RWPE2 (cell line): ENCODE data around the gene NDUFS8.

Experiments
- ATAC-seq: fragments of 200-7000 bp; cut with Tn5 transposase; 3 replicates; pipeline ENCODE4 v1.9.1; 2021; ENCODE audit warnings: low read depth
- DNase-seq: peaks from one replicate; pipeline ENCODE4 v3.0.0-alpha.2; 2020; ENCODE audit warnings: low spot score
- H3K27ac ChIP-seq: fragments of 450-650 bp; 2 replicates; pipeline ENCODE4 v1.5.1; 2017; ENCODE audit warnings: mild to moderate bottlenecking; ENCODE audit not compliant: poor library complexity, severe bottlenecking
- H3K27me3 ChIP-seq: fragments of 250-450 bp; sonication (Bioruptor Pico); 2 replicates; pipeline ENCODE4 v1.5.1; 2021; ENCODE audit warnings: mild to moderate bottlenecking, moderate library complexity; ENCODE audit not compliant: insufficient read depth, poor library complexity, severe bottlenecking
- H3K36me3 ChIP-seq: fragments of 250-450 bp; sonication (Bioruptor Pico); 2 replicates; pipeline ENCODE4 v1.5.1; 2020; ENCODE audit warnings: low read depth, mild to moderate bottlenecking, moderate library complexity
- H3K4me1 ChIP-seq: fragments of 250-450 bp; sonication (Bioruptor Pico); 2 replicates; pipeline ENCODE4 v1.5.1; 2021; ENCODE audit warnings: mild to moderate bottlenecking, moderate library complexity; ENCODE audit not compliant: insufficient read depth, poor library complexity, severe bottlenecking
- H3K4me3 ChIP-seq: fragments of 250-450 bp; sonication (Bioruptor Pico); 2 replicates; pipeline ENCODE4 v1.5.1; 2021; ENCODE audit warnings: mild to moderate bottlenecking, moderate library complexity; ENCODE audit not compliant: severe bottlenecking
- H3K9me3 ChIP-seq: fragments of 250-450 bp; sonication (Bioruptor Pico); 2 replicates; pipeline ENCODE4 v1.5.1; 2021; ENCODE audit warnings: mild to moderate bottlenecking, moderate library complexity; ENCODE audit not compliant: severe bottlenecking
- TF ChIP-seq, protein P1 (sequence below): fragments of 450-650 bp; IDR thresholded peaks from one replicate; pipeline ENCODE4 v1.5.1; 2017; ENCODE audit warnings: mild to moderate bottlenecking, moderate library complexity; ENCODE audit not compliant: poor library complexity, severe bottlenecking

NDUFS8 gene

DNA sequence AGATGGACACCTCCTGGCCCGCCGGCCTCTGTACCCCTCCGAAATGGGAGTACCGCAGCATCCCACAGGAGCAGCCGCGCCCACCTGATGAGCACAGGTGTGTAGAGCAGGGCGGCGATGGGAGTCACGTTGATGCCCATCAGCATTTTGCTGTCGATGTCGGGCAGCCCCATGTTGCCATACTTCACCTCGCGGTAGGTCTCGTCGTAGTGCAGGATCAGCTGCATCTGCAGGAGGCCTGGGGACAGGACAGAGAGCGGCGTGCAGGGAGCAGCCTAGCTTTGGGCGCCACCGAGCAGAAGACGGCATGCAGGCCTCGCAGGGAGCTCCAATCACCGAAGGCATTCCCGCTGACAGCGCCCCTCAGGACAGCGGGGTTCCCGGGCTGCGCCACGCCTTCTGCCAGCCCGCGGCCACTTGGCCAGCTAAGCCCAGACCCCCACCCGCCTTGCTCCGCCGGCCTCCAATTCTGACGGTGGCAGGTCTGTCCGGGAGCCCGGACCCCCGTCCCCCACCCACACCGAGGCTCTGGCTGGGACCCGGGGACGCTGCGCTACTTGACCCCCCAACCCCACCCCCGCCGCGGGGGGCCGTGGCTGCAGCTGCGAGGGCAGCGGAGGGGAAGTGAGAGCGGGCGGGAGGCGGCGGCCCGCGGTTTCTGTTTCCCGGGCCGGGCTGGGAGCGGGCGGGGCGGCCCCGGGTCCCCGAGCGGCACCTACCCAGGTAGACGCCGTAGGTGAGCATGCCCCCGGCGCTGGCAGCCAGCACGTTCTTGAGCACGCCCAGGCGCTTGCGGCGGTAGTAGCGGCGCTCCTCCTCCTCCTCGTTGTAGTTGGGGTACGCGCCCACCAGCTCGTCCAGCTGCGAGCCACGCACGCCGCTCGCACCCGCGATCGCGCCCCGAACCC lies 27.3 kb upstream of the NDUFS8 start:
- TF ChIP-seq, protein P1, sequence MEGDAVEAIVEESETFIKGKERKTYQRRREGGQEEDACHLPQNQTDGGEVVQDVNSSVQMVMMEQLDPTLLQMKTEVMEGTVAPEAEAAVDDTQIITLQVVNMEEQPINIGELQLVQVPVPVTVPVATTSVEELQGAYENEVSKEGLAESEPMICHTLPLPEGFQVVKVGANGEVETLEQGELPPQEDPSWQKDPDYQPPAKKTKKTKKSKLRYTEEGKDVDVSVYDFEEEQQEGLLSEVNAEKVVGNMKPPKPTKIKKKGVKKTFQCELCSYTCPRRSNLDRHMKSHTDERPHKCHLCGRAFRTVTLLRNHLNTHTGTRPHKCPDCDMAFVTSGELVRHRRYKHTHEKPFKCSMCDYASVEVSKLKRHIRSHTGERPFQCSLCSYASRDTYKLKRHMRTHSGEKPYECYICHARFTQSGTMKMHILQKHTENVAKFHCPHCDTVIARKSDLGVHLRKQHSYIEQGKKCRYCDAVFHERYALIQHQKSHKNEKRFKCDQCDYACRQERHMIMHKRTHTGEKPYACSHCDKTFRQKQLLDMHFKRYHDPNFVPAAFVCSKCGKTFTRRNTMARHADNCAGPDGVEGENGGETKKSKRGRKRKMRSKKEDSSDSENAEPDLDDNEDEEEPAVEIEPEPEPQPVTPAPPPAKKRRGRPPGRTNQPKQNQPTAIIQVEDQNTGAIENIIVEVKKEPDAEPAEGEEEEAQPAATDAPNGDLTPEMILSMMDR: no peak
- ATAC-seq (peak; percentile 64), DNase-seq (peak; percentile 74)
- Histone ChIP-seq H3K4me3 (peak overlapping the region; percentile 42), H3K9me3 (no peaks in the 10 kb centered on the region), H3K36me3 (no peaks in the 10 kb centered on the region), H3K27ac (peak overlapping the region; percentile 35), H3K4me1 (no peaks in the 10 kb centered on the region), H3K27me3 (no peaks in the 10 kb centered on the region)

DNA sequence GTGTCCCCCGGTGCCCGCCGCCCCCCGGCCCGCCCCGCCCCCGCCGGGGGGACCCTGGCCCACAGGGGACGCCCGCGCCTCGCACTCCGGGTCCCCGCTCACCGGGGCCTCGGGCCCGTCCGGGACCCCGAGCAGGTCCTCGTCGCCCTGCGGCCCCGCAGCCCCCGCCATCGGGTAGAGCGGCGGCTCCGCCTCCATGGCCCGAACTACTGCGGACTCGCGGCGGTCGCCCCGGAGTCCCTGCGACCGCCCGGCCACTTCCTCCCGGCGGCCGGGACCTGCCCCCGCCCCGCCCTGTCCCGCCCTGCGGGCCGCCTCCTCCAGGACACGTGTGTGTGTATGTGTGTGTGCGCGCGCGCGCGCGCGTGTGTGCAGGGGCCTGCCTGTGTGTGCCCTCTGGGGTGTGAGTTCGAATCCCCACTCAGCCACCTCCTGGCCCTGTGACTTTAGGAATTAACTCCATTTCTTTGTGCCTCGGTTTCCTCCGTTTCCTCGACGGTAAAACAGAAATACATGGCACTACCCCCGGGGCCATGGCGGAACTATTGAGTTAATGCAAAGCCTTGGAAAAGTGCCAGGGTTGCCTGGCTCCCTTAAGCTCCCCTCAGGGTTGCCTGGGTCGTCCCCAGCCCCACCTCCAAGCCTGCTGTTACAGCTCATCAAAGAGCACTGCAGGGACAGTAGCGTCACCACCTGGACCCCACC lies 26.5 kb upstream of the NDUFS8 start, which contains the start of gene UNC93B1:
UNC93B1 (minus strand) TSS at position 252 of the 705 bp plus-strand sequence; CDS start at position 198, 54 bp downstream.
- ATAC-seq (peak; percentile 74), DNase-seq (peak; percentile 88)
- Histone ChIP-seq H3K4me3 (peak within 1 kb of the TSS; percentile 42), H3K36me3 (no peaks in the 10 kb centered on the region), H3K27ac (peak within 1 kb of the TSS; percentile 35), H3K9me3 (no peaks in the 10 kb centered on the region), H3K4me1 (peaks cover 7% of the 10 kb centered on the region), H3K27me3 (no peaks in the 10 kb centered on the region)
- TF ChIP-seq, protein P1: no peak

DNA sequence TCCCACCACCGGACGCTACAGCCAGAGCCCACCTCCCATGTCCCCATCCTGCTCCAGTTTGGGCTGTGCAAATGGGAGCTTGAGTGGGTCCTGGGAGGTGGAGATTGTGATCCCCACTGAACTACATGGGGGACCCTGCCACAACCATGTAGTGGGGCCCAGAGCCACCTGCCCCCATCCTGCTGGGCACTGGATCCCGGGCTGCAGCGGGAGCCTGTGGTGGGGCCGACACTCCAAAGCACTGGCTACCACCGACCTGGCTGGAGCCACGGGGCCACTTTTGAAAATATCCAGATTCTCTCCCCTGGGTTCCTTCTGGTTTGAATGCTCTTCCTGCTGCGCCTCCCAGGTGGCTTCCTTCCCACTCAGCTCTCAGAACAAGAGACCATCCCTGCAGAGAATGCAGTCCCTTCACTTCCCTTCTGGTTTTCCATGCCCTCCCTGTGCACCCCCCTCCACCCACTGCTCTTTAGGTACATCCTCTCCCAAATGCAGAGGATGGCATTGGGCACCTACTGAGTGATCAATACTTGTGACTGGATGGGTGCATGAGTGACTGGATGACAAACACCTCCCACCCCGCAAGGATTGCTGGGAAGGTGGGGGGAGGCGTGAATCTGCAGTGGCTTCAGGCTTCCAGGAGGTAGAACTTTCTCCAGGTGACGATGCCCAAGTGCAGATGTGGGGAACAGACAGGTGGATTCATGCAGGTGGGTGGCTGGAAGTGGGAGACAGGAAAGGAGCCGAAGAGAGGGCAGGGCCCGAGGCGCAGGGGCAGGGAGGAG lies 25.7 kb upstream of the NDUFS8 start:
- ATAC-seq: no peak
- peaks cover 13% of the 10 kb centered on the region for H3K4me1 ChIP-seq
- H3K36me3 ChIP-seq: no peaks in the 10 kb centered on the region
- H3K27me3 ChIP-seq: no peaks in the 10 kb centered on the region
- TF ChIP-seq, protein P1: no peak
- no peaks in the 10 kb centered on the region for H3K9me3 ChIP-seq
- DNase-seq: peak; percentile 47
- H3K27ac ChIP-seq: peak overlapping the region; percentile 35
- peak overlapping the region; percentile 42 for H3K4me3 ChIP-seq

DNA sequence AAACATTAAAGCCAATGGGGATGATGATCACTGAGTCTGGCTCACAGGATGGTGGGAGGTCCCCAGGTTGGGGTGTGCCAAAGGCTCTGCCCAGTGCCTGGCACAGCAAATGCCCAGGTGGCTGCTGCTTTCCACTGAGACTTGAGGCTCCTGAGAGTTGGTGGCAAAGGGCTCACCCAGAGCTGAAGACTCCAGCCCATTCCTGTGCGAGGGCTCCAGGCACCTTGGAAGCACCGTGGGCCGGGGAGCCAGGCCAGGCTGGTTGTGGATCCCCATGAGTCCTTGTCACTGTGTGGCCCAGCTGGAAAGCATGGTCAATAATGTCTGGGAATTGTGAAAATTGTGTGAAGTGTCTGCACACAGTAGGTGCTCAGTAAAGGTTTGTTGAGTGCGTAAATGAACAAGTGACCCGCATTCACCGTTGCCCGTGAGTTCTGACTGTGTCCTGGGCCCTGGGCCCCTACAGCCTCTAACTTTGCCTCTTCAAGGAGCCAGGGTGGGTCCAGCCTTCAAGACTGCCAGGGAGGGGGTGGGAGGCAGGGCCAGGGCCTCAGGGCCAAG lies 23.8 kb upstream of the NDUFS8 start:
- no peak overlapping the region for H3K4me3 ChIP-seq
- peaks cover 24% of the 10 kb centered on the region for H3K4me1 ChIP-seq
- no peak overlapping the region for H3K27ac ChIP-seq
- no peaks in the 10 kb centered on the region for H3K27me3 ChIP-seq
- ATAC-seq: no peak
- TF ChIP-seq, protein P1: no peak
- H3K9me3 ChIP-seq: no peaks in the 10 kb centered on the region
- no peak for DNase-seq
- H3K36me3 ChIP-seq: no peaks in the 10 kb centered on the region
